Limb (tissue), 2 donors: ENCODE data around the gene CYBA.

Experiments
- DNase-seq, 2 donors: peaks; one replicate each; pipeline ENCODE4 v3.0.0-alpha.2; 2016; ENCODE audit errors: extremely low spot score in 2 of 2

The CYBA gene

GRCh38 chr16:88631920-88632586 lies 18.8 kb downstream of the CYBA start:
- DNase-seq, result no peak

- no peak for DNase-seq
These were observed 19.5 kb downstream of the CYBA start for GRCh38 chr16:88631384-88631783.

DNA sequence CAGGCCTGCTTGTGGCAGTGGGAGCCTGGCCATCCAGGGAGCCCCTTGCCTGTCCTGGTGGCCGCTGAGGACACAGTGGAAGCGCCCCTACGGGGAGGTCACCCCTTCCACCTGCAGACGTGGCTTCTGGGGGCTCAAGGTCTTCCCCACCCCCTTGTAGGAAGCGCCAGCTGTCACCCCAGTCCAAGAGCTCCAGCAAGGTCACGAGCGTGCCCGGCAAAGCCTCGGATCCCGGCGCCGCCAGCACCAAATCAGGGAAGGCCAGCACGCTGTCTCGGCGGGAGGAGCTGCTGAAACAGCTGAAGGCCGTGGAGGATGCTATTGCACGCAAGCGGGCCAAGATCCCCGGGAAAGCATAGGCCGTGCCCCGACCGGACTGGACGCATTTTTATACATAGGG lies 19.9 kb downstream of the CYBA start:
- no peak for DNase-seq

DNA sequence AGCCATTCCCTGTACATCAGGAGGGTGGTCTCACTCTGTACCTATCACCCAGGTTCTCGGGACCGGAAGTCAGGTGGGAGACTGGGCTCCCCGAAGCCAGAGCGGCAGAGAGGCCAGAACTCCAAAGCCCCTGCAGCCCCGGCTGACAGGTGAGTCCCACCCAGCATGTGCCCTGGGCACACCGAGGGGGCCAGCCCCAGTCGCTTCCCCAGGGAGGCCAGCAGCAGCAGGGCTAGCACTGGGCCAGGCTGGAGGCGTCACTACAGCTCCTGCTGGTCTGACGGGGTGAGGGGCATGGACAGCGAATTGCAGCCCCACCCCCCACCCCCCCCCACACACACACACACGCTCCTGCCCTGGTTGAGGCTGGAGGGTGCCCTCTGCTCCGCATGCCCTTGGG lies 20.4 kb downstream of the CYBA start:
- no peak for DNase-seq

- no peak for DNase-seq
These were observed 21.0 kb downstream of the CYBA start for GRCh38 chr16:88629835-88630234.

- no peak for DNase-seq
These were observed 22.3 kb downstream of the CYBA start for GRCh38 chr16:88628512-88628974.

DNA sequence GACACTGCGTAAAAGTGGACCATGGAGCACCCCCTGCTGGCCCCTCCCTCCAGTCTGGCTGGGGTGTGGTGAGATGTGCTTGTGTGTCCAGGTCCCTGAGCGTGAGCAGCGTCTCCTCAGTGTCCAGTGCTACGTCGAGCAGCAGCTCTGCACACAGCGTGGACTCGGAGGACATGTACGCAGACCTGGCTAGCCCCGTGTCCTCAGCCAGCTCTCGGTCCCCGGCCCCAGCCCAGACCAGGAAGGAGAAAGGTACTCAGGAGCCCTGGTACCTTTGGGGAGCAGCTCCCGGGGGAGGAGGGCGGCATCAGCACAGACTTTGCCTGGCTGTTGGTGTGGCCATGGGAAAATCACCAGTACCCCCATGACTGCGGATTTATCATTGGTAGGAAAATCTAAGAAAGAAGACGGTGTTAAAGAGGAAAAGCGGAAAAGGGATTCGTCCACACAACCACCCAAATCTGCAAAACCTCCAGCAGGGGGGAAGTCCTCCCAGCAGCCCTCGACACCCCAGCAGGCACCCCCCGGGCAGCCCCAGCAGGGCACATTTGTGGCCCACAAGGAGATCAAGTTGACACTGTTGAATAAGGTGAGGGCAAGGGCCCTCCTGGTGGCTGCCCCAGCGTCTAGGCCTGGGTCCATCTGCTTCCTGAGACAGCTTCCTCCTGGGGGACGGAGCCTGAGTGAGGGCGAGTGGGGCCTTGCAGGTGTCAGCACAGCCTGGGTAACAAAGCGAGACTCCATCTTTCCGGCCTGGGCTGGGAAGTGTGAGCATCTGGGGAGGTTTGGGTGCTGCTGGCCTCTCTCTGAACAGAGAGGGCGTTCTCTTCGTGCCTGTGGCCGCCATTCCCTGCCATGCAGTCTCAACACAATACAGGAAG lies 23.1 kb downstream of the CYBA start:
- DNase-seq, result no peak

DNA sequence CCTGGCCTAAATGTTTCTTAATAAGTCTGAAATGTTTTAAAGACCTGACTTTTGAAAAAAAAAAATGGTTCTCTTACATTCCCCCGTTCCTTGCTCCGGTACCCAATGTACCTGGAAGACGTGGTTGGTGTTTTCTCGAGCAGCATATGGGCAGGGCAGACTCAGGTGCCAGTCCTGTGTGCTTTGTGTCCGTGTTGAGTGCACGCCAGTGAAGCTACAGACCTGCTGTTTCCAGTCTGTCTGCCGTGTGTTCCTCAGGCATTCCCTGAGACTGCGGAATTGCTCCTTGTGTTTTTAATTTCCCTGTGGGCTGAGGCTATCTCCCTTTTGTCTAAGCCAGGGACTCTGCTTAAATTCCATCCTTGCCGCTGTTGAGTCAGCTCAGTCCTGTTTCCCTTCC lies 24.2 kb downstream of the CYBA start:
- DNase-seq, result no peak

DNA sequence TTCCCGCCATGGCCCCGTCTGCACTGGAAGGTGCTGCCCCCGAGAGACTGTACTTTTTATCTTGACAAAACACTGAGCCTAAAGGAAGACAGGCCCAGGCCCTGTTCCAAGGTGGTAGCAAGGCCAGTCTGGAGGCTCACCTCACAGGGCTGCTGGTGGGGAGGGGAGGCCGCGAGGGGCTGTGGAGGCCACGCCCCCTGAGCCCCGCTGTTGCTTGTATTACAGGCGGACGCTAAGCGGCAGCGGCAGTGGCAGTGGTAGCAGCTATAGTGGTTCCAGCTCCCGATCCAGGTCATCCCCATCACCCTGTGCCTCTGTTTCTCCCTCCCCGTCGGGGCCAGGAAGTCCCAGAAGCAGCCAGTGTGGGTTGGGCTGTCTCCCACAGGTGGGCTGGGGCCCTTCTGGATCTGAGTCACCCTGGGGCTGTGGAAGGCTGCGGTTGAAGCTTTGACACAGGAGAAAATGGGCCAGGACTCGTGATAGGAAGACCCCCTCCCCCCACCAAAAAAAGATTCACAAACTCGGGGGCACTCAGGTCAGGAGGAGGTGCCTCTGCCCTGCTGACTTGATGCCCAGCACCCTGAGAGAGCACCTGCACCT lies 25.8 kb downstream of the CYBA start:
- no peak for DNase-seq

- DNase-seq, result no peak
These were observed 26.4 kb downstream of the CYBA start for GRCh38 chr16:88624481-88624880.

GRCh38 chr16:88623858-88624257 lies 27.0 kb downstream of the CYBA start:
- DNase-seq, result no peak

GRCh38 chr16:88622866-88623265 lies 28.0 kb downstream of the CYBA start:
- no peak for DNase-seq

GRCh38 chr16:88622125-88622524 lies 28.7 kb downstream of the CYBA start:
- DNase-seq, result no peak

DNA sequence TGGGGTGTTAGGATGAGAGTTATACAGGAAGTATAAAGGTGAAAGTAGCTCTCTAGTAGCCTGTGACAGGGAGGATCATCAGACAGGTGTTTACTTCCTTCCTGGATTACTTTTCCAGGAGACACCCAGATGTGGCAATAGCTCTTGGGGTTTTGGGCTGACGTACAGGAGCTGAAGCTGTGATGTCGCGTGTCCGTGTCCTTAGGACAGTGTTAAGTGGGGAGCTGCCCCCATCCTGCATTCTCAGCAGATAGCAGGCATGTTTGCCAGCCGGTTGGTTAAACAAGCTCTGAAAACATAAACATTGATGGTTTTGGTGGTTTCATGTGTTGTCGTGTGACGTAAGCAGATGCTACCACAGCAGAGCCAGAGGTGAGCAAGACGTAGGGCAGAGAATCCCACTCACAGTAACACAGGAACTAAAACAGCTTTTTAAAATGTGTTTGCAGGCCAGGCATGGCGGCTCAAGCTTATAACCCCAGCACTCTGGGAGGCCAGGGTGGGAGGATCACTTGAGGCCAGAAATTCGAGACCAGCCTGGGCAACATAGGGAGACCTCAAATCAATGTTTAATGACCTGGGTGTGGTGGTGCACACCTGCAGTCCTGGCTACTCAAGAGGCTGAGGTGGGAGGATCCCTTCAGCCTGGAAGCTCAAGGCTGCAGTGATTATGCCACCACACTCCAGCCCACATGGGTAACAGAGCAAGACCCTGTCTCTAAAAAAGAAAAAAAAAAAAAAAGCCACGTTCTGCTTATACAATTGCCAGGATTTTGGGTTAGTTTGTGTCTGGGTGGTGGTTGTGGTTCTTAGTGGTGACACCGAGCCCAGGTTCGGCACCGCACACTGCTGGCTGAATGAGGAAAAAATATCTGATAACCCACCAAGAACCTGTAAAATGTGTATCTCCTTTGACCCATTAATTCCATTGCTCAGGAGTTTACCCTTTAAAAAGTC lies 30.7 kb downstream of the CYBA start:
- DNase-seq, result no peak

DNA sequence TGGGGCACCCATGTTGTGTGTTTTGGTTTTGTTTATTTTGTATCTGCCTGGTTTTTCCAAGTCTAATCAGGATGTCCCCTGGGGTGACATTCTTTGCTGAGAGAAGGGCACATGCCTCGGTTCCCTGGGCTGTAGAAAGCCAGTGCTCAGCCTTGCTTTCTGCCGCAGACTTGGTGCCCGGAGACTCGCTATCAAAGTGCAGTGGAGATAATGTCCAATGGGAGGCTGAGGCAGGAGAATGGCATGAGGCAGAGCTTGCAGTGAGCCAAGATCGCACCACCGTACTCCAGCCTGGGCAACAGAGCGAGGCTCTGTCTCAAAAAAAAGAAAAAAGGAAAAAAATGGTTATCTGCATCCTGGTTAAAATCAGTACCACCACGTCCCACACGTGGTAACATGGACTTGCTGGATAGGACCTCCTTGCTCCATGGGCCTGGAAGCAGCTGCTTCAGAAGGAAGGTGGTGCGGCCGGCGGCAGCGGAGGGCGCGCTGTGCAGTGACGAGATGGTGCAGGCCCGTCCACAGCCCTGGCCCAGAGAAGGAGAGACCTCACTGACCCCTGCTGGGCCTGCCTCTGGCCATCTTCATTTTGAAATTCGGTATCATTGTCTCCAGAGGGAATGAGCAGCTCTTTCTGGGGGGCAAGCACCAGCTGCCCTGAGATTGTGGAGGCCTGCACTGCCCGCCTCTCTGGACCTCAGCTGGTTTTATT lies 31.7 kb downstream of the CYBA start:
- DNase-seq, result no peak

DNA sequence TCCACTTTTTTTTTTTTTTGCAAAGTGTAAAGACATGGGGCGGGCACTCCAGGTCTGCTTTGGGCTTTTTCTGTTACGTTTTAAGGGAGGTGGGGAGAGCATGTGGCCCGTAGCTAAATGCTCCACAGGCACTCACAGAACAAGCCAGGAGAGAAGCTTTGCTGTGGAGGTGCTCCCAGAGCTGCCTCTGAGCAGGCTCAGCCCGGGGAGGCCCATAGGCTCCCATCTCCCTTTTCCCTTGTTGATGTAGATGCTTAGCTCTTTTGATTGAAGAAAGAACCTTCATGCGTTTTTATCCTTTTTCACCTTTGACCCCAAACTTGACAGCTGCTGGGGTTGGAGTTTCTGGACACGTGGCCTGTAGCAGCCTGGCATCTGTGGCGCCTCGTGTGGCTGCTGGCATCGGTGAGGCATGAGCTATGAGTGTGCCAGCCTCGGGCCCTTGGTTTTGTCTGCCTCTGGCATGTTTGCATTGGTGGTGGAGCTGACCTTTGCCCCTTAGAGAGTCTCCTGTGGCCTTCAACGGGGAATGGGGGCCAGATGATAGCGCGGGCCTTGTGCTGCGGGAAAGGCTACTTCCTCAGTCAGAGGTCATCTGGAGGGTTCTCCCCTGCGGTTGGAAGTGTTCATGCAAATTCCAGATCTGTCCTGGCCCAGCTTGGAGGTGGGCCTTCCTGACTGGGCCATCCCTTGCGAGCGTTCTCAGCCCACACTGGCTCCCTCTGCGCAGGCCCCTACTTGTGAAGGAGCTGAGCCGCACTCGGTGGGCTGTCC lies 32.5 kb downstream of the CYBA start:
- no peak for DNase-seq

DNA sequence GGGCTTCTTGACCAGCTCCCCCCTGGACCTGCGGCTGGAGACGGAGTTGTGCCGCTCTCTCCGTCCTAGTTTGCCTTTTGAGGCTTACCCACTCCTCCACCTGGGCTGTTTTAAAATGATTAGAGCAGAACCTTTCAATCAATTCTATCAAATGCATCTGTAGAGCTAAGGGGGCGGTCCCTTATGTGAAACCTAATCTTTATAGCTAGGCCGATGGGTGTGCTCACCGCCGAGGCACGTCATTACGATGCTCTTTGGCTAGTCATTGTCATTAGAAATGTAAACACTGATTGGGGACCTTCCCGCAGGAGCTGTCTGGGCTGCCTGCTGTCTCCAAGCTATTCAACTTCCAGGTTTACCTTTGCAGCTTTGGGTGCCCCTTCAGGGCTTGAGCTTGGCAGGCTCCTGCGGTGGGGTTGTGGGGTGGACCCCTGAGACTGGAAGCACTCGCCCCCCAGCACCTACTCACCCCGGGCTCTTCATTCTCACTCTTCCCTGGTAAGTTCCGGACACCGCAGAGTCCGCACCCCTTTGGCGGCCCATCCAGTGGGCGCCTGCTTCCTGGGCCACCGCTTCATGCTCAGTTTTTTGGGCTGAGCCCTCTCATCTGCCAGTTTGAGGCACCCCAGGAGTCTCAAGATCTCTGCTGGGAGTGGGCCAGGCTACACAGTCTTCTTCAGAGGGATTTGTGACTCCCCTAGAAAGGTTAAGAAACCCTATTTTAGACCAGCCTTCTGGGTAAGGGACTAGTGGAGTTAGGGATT lies 33.4 kb downstream of the CYBA start:
- DNase-seq, result no peak

- DNase-seq, result no peak
These were observed 34.1 kb downstream of the CYBA start for GRCh38 chr16:88616736-88617135.

DNA sequence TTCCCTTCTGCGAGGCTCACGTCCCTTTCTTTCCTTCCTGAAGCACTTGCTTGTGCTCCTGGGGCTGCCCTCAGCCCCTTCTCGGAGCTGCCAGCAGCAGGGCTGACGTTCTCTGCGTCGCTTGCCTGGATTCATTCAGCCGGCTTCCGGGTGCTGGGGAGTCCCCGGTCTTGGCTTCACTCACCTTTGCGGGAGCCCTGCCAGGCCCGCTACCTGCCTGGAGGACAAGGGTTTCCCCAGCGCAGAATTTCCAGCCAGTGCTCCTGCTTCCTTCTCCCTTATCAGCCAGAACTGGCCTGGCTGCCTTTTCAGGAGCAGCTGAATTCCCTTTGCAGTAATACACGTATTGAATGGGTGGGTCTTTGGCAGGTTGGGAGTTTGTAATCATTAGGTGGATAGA lies 34.5 kb downstream of the CYBA start:
- no peak for DNase-seq
